Smooth muscle cell (in vitro differentiated cells): ENCODE results near the gene RTN4. TPM values are rescaled to one million over a fixed set of nuclear protein-coding genes. Genes with fewer than 3 reads are reported as not detected.

Source experiments
- DNase-seq: peaks from one replicate; lab custom pipeline; 2025; ENCODE audit not compliant: unreplicated experiment; lab: John Stamatoyannopoulos, UW
- H2AFZ ChIP-seq: fragments of 200-600 bp; sonication (generic); 2 replicates; pipeline ENCODE4 v1.6.0; 2016; ENCODE audit warnings: antibody characterized with exemption, low read depth, mild to moderate bottlenecking
- H3F3A ChIP-seq: fragments of 200-600 bp; sonication (generic); 2 replicates; pipeline ENCODE4 v1.6.0; 2017; ENCODE audit warnings: antibody characterized with exemption, low read depth
- H3K27ac ChIP-seq: fragments of 200-600 bp; sonication (generic); 2 replicates; pipeline ENCODE4 v1.5.1; 2016; ENCODE audit warnings: low read depth, mild to moderate bottlenecking
- H3K27me3 ChIP-seq: fragments of 200-600 bp; sonication (generic); 2 replicates; pipeline ENCODE4 v1.6.1; 2016; ENCODE audit warnings: low read depth, mild to moderate bottlenecking
- H3K36me3 ChIP-seq: fragments of 200-600 bp; sonication (generic); 2 replicates; pipeline ENCODE4 v1.5.1; 2016; ENCODE audit warnings: low read depth
- H3K4me1 ChIP-seq: fragments of 200-600 bp; sonication (generic); 2 replicates; pipeline ENCODE4 v1.5.1; 2016; ENCODE audit warnings: low read depth
- H3K4me2 ChIP-seq: fragments of 200-600 bp; sonication (generic); 2 replicates; pipeline ENCODE4 v1.6.0; 2016; ENCODE audit warnings: mild to moderate bottlenecking
- H3K4me3 ChIP-seq: fragments of 200-600 bp; sonication (generic); 2 replicates; pipeline ENCODE4 v1.5.1; 2016; ENCODE audit warnings: mild to moderate bottlenecking
- H3K79me2 ChIP-seq: fragments of 200-600 bp; sonication (generic); 2 replicates; pipeline ENCODE4 v1.6.0; 2016; ENCODE audit warnings: low read depth, mild to moderate bottlenecking
- H3K9ac ChIP-seq: fragments of 200-600 bp; sonication (generic); 2 replicates; pipeline ENCODE4 v1.6.0; 2016; ENCODE audit warnings: low read depth
- H3K9me3 ChIP-seq: fragments of 200-600 bp; sonication (generic); replicated peaks from 2 replicates; pipeline ENCODE4 v1.5.1; 2016; ENCODE audit warnings: low read depth
- H4K20me1 ChIP-seq: fragments of 200-600 bp; sonication (generic); 2 replicates; pipeline ENCODE4 v1.6.0; 2016; ENCODE audit warnings: low read depth
- CTCF ChIP-seq: fragments of 200-600 bp; sonication (generic); IDR thresholded peaks from 2 replicates; pipeline ENCODE4 v1.5.1; 2017; ENCODE audit warnings: borderline replicate concordance, mild to moderate bottlenecking, antibody characterized with exemption; ENCODE audit not compliant: insufficient read depth, poor library complexity, severe bottlenecking
- WGBS: methylation state at CpG from one replicate; pipeline ENCODE4 v1.1.7; 2016; ENCODE audit warnings: low lambda C conversion rate; 5-methylcytosine and 5-hydroxymethylcytosine counted together
- polyA plus RNA-seq: library from polyadenylated mRNA; unstranded; fragments of >200 nt; fragmentation: Nextera tagmentation; extraction: Ambion mirVana; gene quantifications from 2 replicates; pipeline ENCODE4 v1.2.1, GENCODE V29; 2016
- total RNA-seq: library from RNA; depleted of rRNA; stranded (reverse); fragments of >200 nt; gene quantifications from 2 replicates; pipeline ENCODE4 v1.2.3, GENCODE V29; 2014

RTN4 gene
- total and polyA plus RNA-seq, 2 experiments from 2014 or later, result 295 to 335 TPM

GRCh38 chr2:55026202-55026601, 24.0 kb downstream of the RTN4 start:
- no peak for TF ChIP-seq CTCF
- Histone ChIP-seq H3K4me1 (peaks cover 5% of the 10 kb centered on the region), H3K27me3 (no peaks in the 10 kb centered on the region), H3K36me3 (no peaks in the 10 kb centered on the region), H3K4me2 (no peak overlapping the region), H3K4me3 (no peak overlapping the region), H3K27ac (peak overlapping the region; percentile 58), H2AFZ (no peak overlapping the region), H3K79me2 (peaks cover 100% of the 10 kb centered on the region), H3K9ac (no peak overlapping the region), H4K20me1 (peaks cover 100% of the 10 kb centered on the region), H3F3A (peaks cover 42% of the 10 kb centered on the region), H3K9me3 (no peaks in the 10 kb centered on the region)
- no peak for DNase-seq
- 64% methylated on average over 2 of the region's 2 CpGs for WGBS

- DNase-seq, result no peak
Observed at GRCh38 chr2:55025627-55026026, 24.6 kb downstream of the RTN4 start.

GRCh38 chr2:55025082-55025481, 25.2 kb downstream of the RTN4 start:
- 80% methylated on average over 2 of the region's 2 CpGs for WGBS
- Histone ChIP-seq H3K79me2 (peaks cover 100% of the 10 kb centered on the region), H3K4me2 (no peak overlapping the region), H3K4me1 (peaks cover 5% of the 10 kb centered on the region), H3K9ac (no peak overlapping the region), H3K27me3 (no peaks in the 10 kb centered on the region), H3K27ac (peak overlapping the region; percentile 58), H3K36me3 (no peaks in the 10 kb centered on the region), H3F3A (peaks cover 53% of the 10 kb centered on the region), H3K4me3 (no peak overlapping the region), H2AFZ (no peak overlapping the region), H3K9me3 (no peaks in the 10 kb centered on the region), H4K20me1 (peaks cover 100% of the 10 kb centered on the region)
- DNase-seq, result no peak
- no peak for TF ChIP-seq CTCF

More at GRCh38 chr2:55025627-55026026, 24.6 kb downstream of the RTN4 start:
- Histone ChIP-seq H3K27ac (peak overlapping the region; percentile 58), H2AFZ (no peak overlapping the region), H3K4me3 (no peak overlapping the region), H4K20me1 (peaks cover 100% of the 10 kb centered on the region), H3F3A (peaks cover 48% of the 10 kb centered on the region), H3K27me3 (no peaks in the 10 kb centered on the region), H3K79me2 (peaks cover 100% of the 10 kb centered on the region), H3K4me1 (peaks cover 5% of the 10 kb centered on the region), H3K9ac (no peak overlapping the region), H3K36me3 (no peaks in the 10 kb centered on the region), H3K9me3 (no peaks in the 10 kb centered on the region), H3K4me2 (no peak overlapping the region)
- TF ChIP-seq CTCF, result no peak
- WGBS, result 92% methylated on average over 2 of the region's 2 CpGs

GRCh38 chr2:55022476-55022875, 27.8 kb downstream of the RTN4 start:
- Histone ChIP-seq H4K20me1 (peaks cover 100% of the 10 kb centered on the region), H3K27me3 (no peaks in the 10 kb centered on the region), H3K27ac (peak overlapping the region; percentile 37), H3K9me3 (no peaks in the 10 kb centered on the region), H2AFZ (no peak overlapping the region), H3K79me2 (peaks cover 100% of the 10 kb centered on the region), H3K4me3 (no peak overlapping the region), H3K9ac (no peak overlapping the region), H3K36me3 (no peaks in the 10 kb centered on the region), H3K4me1 (peaks cover 4% of the 10 kb centered on the region), H3K4me2 (no peak overlapping the region), H3F3A (peaks cover 56% of the 10 kb centered on the region)
- 96% methylated on average over 3 of the region's 3 CpGs for WGBS
- no peak for DNase-seq
- TF ChIP-seq CTCF, result no peak
